Measurements from ENCODE around the gene RAD51B. TPM values are rescaled to one million over a fixed set of nuclear protein-coding genes. Genes with fewer than 3 reads are reported as not detected.

The RAD51B gene
- polyA plus RNA-seq, 3 donors = 3.6 to 11.6 (median 9.4) TPM

DNA sequence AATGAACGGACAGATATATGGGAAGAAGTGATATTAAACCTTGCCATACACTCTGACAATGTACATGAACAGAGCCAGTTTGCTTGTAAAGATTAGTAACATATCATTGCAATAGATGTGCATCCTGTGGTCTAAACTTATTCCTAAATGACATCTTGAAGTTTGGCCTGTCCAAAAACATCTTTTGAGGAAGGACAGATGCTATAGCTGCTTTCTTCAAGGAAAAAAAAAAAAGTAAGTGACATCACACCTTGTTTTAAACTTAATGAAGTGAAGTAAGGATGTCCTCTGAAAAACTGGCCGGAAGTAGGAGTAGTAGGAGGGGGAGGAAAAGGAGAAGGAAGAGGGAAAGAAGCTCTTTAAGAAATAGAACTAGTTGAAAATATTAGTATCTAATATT is 132.8 kb downstream of the RAD51B start:
- no peak overlapping the region for H3K27ac Mint-ChIP-seq
- no peak for DNase-seq
- no peak overlapping the region for H3K4me3 ChIP-seq (replicated peaks in 1 of 3; ENCODE audit: low read depth in 2 of 3, low read length in 3 of 3)
- H3K4me1 Mint-ChIP-seq = no peaks in the 10 kb centered on the region
- H3K36me3 Mint-ChIP-seq = peaks cover 0 to 2% of the 10 kb centered on the region in 2 donors
- no peaks in the 10 kb centered on the region for H3K79me2 ChIP-seq (ENCODE audit: insufficient read depth, low read length)
- H3K9me3 ChIP-seq (replicated peaks in 1 of 2; ENCODE audit: control insufficient read depth in 1 of 2, insufficient read depth in 1 of 2, low read length in 2 of 2) = no peaks in the 10 kb centered on the region
- H3K36me3 ChIP-seq (replicated peaks in 1 of 2; ENCODE audit: control insufficient read depth in 1 of 2, insufficient read depth in 2 of 2, low read length in 2 of 2) = no peaks in the 10 kb centered on the region
- H3K27ac ChIP-seq (ENCODE audit: low read depth in 1 of 2, low read length in 2 of 2) = no peak overlapping the region
- TF ChIP-seq, protein P1, sequence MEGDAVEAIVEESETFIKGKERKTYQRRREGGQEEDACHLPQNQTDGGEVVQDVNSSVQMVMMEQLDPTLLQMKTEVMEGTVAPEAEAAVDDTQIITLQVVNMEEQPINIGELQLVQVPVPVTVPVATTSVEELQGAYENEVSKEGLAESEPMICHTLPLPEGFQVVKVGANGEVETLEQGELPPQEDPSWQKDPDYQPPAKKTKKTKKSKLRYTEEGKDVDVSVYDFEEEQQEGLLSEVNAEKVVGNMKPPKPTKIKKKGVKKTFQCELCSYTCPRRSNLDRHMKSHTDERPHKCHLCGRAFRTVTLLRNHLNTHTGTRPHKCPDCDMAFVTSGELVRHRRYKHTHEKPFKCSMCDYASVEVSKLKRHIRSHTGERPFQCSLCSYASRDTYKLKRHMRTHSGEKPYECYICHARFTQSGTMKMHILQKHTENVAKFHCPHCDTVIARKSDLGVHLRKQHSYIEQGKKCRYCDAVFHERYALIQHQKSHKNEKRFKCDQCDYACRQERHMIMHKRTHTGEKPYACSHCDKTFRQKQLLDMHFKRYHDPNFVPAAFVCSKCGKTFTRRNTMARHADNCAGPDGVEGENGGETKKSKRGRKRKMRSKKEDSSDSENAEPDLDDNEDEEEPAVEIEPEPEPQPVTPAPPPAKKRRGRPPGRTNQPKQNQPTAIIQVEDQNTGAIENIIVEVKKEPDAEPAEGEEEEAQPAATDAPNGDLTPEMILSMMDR (IDR thresholded peaks at IDR 0.05) = no peak
- no peaks in the 10 kb centered on the region for H4K20me1 ChIP-seq (ENCODE audit: insufficient read depth, low read length)
- H3K9ac ChIP-seq (ENCODE audit: insufficient read depth, low read length, poor library complexity, severe bottlenecking) = no peak overlapping the region
- H3K9me3 Mint-ChIP-seq = peaks cover 0 to 10% (median 0%) of the 10 kb centered on the region in 7 donors
- H3K4me3 Mint-ChIP-seq = no peak overlapping the region
- intact Hi-C loops (cut with micrococcal nuclease) = no loop called here
- no peaks in the 10 kb centered on the region for H3K4me1 ChIP-seq (ENCODE audit: control insufficient read depth in 1 of 2, insufficient read depth in 2 of 2, low read length in 2 of 2)
- no peaks in the 10 kb centered on the region for H3K27me3 ChIP-seq (ENCODE audit: control insufficient read depth in 2 of 2, insufficient read depth in 2 of 2, low read length in 2 of 2)
- H3K27me3 Mint-ChIP-seq (ENCODE audit: low read depth in 3 of 3) = no peaks in the 10 kb centered on the region
- H3K4me2 ChIP-seq (replicated peaks; ENCODE audit: extremely low read depth, low read length, poor library complexity, severe bottlenecking) = no peak overlapping the region
- no peak overlapping the region for H2AFZ ChIP-seq (ENCODE audit: insufficient read depth, low read depth, low read length, poor library complexity, severe bottlenecking)
- no CpG with 5 or more reads among the region's 2 CpGs for WGBS (ENCODE audit: insufficient coverage)

GRCh38 chr14:67952786-67953185 is 133.2 kb downstream of the RAD51B start:
- H3K27ac Mint-ChIP-seq = no peak overlapping the region
- H3K4me1 Mint-ChIP-seq = no peaks in the 10 kb centered on the region
- Histone ChIP-seq H3K9ac (ENCODE audit: insufficient read depth, low read length, poor library complexity, severe bottlenecking) (no peak overlapping the region), H3K27ac (ENCODE audit: low read depth in 1 of 2, low read length in 2 of 2) (no peak overlapping the region), H3K4me3 (replicated peaks in 1 of 3; ENCODE audit: low read depth in 2 of 3, low read length in 3 of 3) (no peak overlapping the region), H3K79me2 (ENCODE audit: insufficient read depth, low read length) (no peaks in the 10 kb centered on the region), H4K20me1 (ENCODE audit: insufficient read depth, low read length) (no peaks in the 10 kb centered on the region), H3K27me3 (ENCODE audit: control insufficient read depth in 2 of 2, insufficient read depth in 2 of 2, low read length in 2 of 2) (no peaks in the 10 kb centered on the region), H2AFZ (ENCODE audit: insufficient read depth, low read depth, low read length, poor library complexity, severe bottlenecking) (no peak overlapping the region), H3K4me1 (ENCODE audit: control insufficient read depth in 1 of 2, insufficient read depth in 2 of 2, low read length in 2 of 2) (no peaks in the 10 kb centered on the region), H3K4me2 (replicated peaks; ENCODE audit: extremely low read depth, low read length, poor library complexity, severe bottlenecking) (no peak overlapping the region), H3K36me3 (replicated peaks in 1 of 2; ENCODE audit: control insufficient read depth in 1 of 2, insufficient read depth in 2 of 2, low read length in 2 of 2) (no peaks in the 10 kb centered on the region), H3K9me3 (replicated peaks in 1 of 2; ENCODE audit: control insufficient read depth in 1 of 2, insufficient read depth in 1 of 2, low read length in 2 of 2) (no peaks in the 10 kb centered on the region)
- DNase-seq = no peak
- intact Hi-C loops (cut with micrococcal nuclease) = no loop called here
- no peaks in the 10 kb centered on the region for H3K27me3 Mint-ChIP-seq (ENCODE audit: low read depth in 3 of 3)
- no peak overlapping the region for H3K4me3 Mint-ChIP-seq
- H3K36me3 Mint-ChIP-seq = peaks cover 0 to 2% of the 10 kb centered on the region in 2 donors
- TF ChIP-seq, protein P1 (IDR thresholded peaks at IDR 0.05) = no peak
- H3K9me3 Mint-ChIP-seq = peaks cover 0 to 10% (median 0%) of the 10 kb centered on the region in 7 donors
